Liver (tissue), 9 donors: Measurements from ENCODE around the gene ACSF2. TPM values are rescaled to one million over a fixed set of nuclear protein-coding genes. Genes with fewer than 3 reads are reported as not detected.

ENCODE experiments used
- DNase-seq: peaks from one replicate; pipeline ENCODE4 v3.0.0-alpha.2; 2017; ENCODE audit warnings: low spot score
- H3K27ac ChIP-seq, 2 donors: one replicate each; pipeline ENCODE4 v1.7.0; 2013; ENCODE audit warnings: inconsistent platforms in 2 of 2, low read length in 2 of 2, control low read depth in 1 of 2, low read depth in 1 of 2, mild to moderate bottlenecking in 1 of 2
- H3K27me3 ChIP-seq, 4 donors: one replicate each; pipeline versions ENCODE4 v1.6.1 to v1.7.0; 2013; ENCODE audit warnings: low read length in 3 of 4, inconsistent platforms in 1 of 4, mild to moderate bottlenecking in 1 of 4, moderate library complexity in 1 of 4; ENCODE audit not compliant: control insufficient read depth in 4 of 4, insufficient read depth in 4 of 4
- H3K36me3 ChIP-seq, 4 donors: one replicate each; pipeline versions ENCODE4 v1.6.1 to v1.7.0; 2013; ENCODE audit warnings: low read length in 3 of 4, mild to moderate bottlenecking in 3 of 4, low read depth in 1 of 4, moderate library complexity in 1 of 4; ENCODE audit not compliant: control insufficient read depth in 4 of 4, insufficient read depth in 3 of 4
- H3K4me1 ChIP-seq, 4 donors: one replicate each; pipeline versions ENCODE4 v1.6.1 to v1.7.0; 2013; ENCODE audit warnings: low read length in 3 of 4, mild to moderate bottlenecking in 3 of 4, moderate library complexity in 1 of 4; ENCODE audit not compliant: control insufficient read depth in 4 of 4, insufficient read depth in 4 of 4
- H3K4me3 ChIP-seq, 3 donors: one replicate each; pipeline versions ENCODE4 v1.6.1 to v1.7.0; 2013; ENCODE audit warnings: low read length in 3 of 3, control low read depth in 1 of 3, low read depth in 1 of 3, mild to moderate bottlenecking in 1 of 3
- H3K9ac ChIP-seq, 2 donors: one replicate each; pipeline ENCODE4 v1.7.0; 2013; ENCODE audit warnings: low read length in 2 of 2, mild to moderate bottlenecking in 2 of 2, moderate library complexity in 2 of 2, control low read depth in 1 of 2, low read depth in 1 of 2
- H3K9me3 ChIP-seq, 4 donors: one replicate each; pipeline versions ENCODE4 v1.6.1 to v1.7.0; 2013; ENCODE audit warnings: low read length in 3 of 4; ENCODE audit not compliant: control insufficient read depth in 4 of 4
- EGR1 ChIP-seq, 2 donors: IDR thresholded peaks; 2 replicates each; pipeline ENCODE4 v1.6.1; 2016 to 2018; ENCODE audit warnings: antibody characterized with exemption in 2 of 2, low read depth in 2 of 2
- FOXA1 ChIP-seq: IDR thresholded peaks from 2 replicates; pipeline ENCODE4 v1.6.1; 2016; ENCODE audit warnings: antibody characterized with exemption
- GABPA ChIP-seq, 2 donors: IDR thresholded peaks in 1 of 2; conservative IDR thresholded peaks in 1 of 2; 2 replicates each; pipeline ENCODE4 v1.6.1; 2016; ENCODE audit warnings: antibody characterized with exemption in 2 of 2, mild to moderate bottlenecking in 1 of 2, moderate library complexity in 1 of 2
- HNF4A ChIP-seq, 2 donors: conservative IDR thresholded peaks; 2 replicates each; pipeline ENCODE4 v1.6.1; 2016; ENCODE audit warnings: antibody characterized with exemption in 2 of 2, mild to moderate bottlenecking in 2 of 2
- HNF4G ChIP-seq: IDR thresholded peaks from 2 replicates; pipeline ENCODE4 v1.6.1; 2016; ENCODE audit warnings: antibody characterized with exemption
- NR2F2 ChIP-seq: IDR thresholded peaks from 2 replicates; pipeline ENCODE4 v1.6.1; 2016; ENCODE audit warnings: antibody characterized with exemption
- RAD21 ChIP-seq, 2 donors: IDR thresholded peaks; 2 replicates each; pipeline ENCODE4 v1.6.1; 2016; ENCODE audit warnings: antibody characterized with exemption in 2 of 2, mild to moderate bottlenecking in 2 of 2
- RXRA ChIP-seq, 2 donors: IDR thresholded peaks; 2 replicates each; pipeline ENCODE4 v1.6.1; 2017 to 2018; ENCODE audit warnings: antibody characterized with exemption in 2 of 2, mild to moderate bottlenecking in 1 of 2
- TAF1 ChIP-seq: conservative IDR thresholded peaks from 2 replicates; pipeline ENCODE4 v1.6.1; 2016; ENCODE audit warnings: antibody characterized with exemption, mild to moderate bottlenecking
- YY1 ChIP-seq: IDR thresholded peaks from 2 replicates; pipeline ENCODE4 v1.6.1; 2016; ENCODE audit warnings: antibody characterized with exemption, mild to moderate bottlenecking
- WGBS: extraction: QIAGEN DNeasy Blood & Tissue Kit; methylation state at CpG from one replicate; pipeline ENCODE4 v1.1.7; 2013; 5-methylcytosine and 5-hydroxymethylcytosine counted together
- polyA plus RNA-seq, 2 donors: library from polyadenylated mRNA; stranded (reverse) in 1 of 2; unstranded in 1 of 2; fragments of 200-250 nt in 1 of 2; fragments of >200 nt in 1 of 2; fragmentation: Nextera tagmentation in 1 of 2; extraction: Ambion mirVana in 1 of 2; gene quantifications; one replicate each; pipeline versions ENCODE4 v1.2.1 to v1.2.3, GENCODE V29; 2013 to 2015
- total RNA-seq, 2 donors: library from RNA; depleted of rRNA; stranded (reverse); fragments of >200 nt; gene quantifications; one replicate each; pipeline ENCODE4 v1.2.3, GENCODE V29; 2014
- TF ChIP-seq, protein P1 (sequence below): IDR thresholded peaks from 2 replicates; pipeline ENCODE4 v1.6.1; 2016; ENCODE audit warnings: antibody characterized with exemption
- TF ChIP-seq, protein P2 (sequence below): IDR thresholded peaks from 2 replicates; pipeline ENCODE4 v1.6.1; 2016; ENCODE audit warnings: antibody characterized with exemption
- TF ChIP-seq, protein P3 (sequence below): IDR thresholded peaks from 2 replicates; pipeline ENCODE4 v1.6.1; 2016; ENCODE audit warnings: antibody characterized with exemption, mild to moderate bottlenecking
- TF ChIP-seq, protein P4 (sequence below): IDR thresholded peaks from 2 replicates; pipeline ENCODE4 v1.6.1; 2016; ENCODE audit warnings: antibody characterized with exemption
- TF ChIP-seq, protein P5 (sequence below): fragments of 150-350 bp; IDR thresholded peaks from 2 replicates; pipeline ENCODE4 v1.5.1; 2017; ENCODE audit warnings: improper control_type of control experiment, low read depth, low read length; ENCODE audit not compliant: missing input control
- donor health status: healthy.
- donor health status: healthy.
- donor health status: healthy.
- donor health status: healthy.
- donor health status: healthy.

ACSF2 gene
- total and polyA plus RNA-seq, 4 donors, result 18.9 to 34.3 (median 21.1) TPM

DNA sequence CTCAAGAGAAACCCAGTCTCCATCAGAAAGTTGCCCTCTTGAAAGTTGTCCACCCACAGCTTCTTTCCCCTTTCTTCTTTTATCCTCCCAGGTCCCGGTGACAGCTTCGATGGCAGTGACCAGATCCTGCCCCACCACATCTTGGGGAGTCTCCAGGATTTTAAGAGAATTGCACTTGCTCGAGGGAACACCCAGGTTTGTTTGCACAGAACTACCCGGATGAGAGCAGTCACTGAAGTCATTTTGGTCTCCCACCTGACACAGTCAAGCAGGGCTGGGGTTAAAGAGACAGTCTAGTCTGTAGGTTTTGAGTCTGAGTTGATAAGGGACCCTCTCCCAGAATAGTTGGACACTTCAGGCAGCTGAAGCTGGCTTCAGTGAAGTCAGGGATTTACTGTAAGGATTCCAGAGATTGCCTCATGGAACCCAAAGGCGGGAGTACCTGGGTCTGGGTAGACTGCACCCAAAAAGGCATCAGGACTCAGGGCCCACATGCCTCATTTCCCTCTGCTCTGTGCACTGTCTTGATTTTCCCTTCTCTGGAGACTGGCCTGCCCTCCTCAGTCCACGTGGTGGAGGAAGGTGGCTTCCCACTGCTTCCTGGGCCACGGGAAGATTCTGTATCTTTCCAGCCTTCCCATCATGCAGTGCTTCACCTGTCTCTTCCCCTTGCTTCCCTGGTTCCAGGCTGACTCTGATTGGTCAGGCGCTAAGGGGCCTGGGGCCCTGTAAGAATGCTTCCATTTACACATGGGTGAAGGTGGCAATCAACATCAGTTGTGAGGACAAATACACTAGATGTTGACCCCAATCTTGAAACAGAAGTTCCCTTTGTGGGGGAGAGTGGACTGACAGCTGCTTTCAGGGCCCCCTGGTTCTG lies 91.7 kb downstream of the ACSF2 start:
- H3K27me3 ChIP-seq, result no peaks in the 10 kb centered on the region
- no peak for TF ChIP-seq FOXA1
- H3K36me3 ChIP-seq, result no peaks in the 10 kb centered on the region
- no peak overlapping the region for H3K27ac ChIP-seq
- H3K9me3 ChIP-seq, result no peaks in the 10 kb centered on the region
- no peak for DNase-seq
- H3K9ac ChIP-seq, result no peak overlapping the region
- H3K4me1 ChIP-seq, result peaks cover 2 to 15% (median 13%) of the 10 kb centered on the region in 4 donors
- H3K4me3 ChIP-seq, result no peak overlapping the region
- 83% methylated on average over 8 of the region's 8 CpGs for WGBS

DNA sequence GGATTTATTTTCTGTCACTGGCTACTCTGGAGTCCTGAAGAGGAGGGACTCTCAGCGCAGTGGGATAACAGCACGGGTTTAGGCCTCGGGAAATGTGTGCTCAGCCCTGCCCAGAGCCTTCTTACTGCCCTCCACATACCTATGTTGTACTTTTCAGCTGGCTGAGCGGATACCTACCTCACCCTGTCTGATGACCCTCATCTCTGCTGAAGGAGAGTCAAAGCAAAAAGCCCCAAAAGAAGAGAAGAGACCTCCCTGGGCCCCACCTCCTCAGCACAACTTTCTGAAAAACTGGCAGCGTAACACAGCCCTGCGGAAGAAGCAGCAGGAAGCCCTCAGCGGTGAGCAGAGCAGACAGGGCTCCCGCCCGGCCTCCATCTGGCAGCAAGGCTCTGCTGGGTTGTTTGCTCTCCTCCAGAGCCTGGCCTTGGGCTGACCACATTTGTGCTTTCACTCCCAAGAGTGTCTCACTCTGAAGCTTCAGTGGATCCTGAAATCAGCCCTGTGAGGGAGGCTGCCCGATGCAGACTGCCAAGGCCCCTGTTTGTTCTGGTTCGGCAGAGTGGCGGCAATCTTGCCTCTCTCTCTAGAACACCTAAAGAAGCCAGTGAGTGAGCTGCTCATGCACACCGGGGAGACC lies 92.5 kb downstream of the ACSF2 start:
- Histone ChIP-seq H3K4me1 (peaks cover 2 to 15% (median 13%) of the 10 kb centered on the region in 4 donors), H3K4me3 (no peak overlapping the region), H3K9me3 (no peaks in the 10 kb centered on the region), H3K27ac (no peak overlapping the region), H3K9ac (no peak overlapping the region), H3K36me3 (no peaks in the 10 kb centered on the region), H3K27me3 (no peaks in the 10 kb centered on the region)
- TF ChIP-seq, protein P1, sequence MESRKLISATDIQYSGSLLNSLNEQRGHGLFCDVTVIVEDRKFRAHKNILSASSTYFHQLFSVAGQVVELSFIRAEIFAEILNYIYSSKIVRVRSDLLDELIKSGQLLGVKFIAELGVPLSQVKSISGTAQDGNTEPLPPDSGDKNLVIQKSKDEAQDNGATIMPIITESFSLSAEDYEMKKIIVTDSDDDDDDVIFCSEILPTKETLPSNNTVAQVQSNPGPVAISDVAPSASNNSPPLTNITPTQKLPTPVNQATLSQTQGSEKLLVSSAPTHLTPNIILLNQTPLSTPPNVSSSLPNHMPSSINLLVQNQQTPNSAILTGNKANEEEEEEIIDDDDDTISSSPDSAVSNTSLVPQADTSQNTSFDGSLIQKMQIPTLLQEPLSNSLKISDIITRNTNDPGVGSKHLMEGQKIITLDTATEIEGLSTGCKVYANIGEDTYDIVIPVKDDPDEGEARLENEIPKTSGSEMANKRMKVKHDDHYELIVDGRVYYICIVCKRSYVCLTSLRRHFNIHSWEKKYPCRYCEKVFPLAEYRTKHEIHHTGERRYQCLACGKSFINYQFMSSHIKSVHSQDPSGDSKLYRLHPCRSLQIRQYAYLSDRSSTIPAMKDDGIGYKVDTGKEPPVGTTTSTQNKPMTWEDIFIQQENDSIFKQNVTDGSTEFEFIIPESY, result no peak
- TF ChIP-seq GABPA (IDR thresholded peaks at IDR 0.05 in 1 of 2, conservative IDR thresholded peaks at IDR 0.05 in 1 of 2) (no peak), RXRA (IDR thresholded peaks at IDR 0.05) (no peak), NR2F2 (no peak)
- WGBS, result 90% methylated on average over 13 of the region's 13 CpGs
- DNase-seq, result no peak

DNA sequence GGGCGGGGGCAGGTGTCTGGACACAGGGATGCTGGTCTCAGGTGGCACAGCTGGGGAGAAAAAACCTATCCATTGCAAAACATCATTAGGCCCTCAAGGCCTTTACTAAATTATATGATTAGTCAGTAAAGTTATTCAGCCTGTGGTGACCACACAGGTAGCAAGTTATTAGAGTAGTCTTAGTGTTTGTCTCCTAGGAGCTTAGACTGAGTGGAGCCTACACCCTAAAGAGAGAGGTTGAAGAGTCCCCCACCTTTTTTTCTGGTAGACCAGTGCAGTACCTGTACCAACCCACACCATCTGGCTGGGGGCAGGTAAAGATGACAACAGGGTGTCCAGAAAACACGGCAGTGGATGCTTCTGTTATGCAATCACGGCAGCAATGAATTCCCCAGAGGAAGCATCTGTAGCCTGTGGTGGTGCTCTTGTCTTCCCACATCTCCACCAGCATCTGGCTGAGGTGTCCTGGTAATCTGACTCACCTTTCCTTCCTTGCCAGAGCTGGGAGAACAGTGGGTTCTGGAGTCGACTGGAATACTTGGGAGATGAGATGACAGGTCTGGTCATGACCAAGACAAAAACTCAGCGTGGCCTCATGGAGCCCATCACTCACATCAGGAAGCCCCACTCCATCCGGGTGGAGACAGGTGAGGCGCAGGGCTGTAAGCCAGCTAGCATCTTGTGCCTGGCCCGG lies 93.3 kb downstream of the ACSF2 start:
- no peaks in the 10 kb centered on the region for H3K9me3 ChIP-seq
- no peak for DNase-seq
- 93% methylated on average over 8 of the region's 8 CpGs for WGBS
- TF ChIP-seq TAF1, result no peak
- TF ChIP-seq HNF4A (conservative IDR thresholded peaks at IDR 0.05), result no peak
- TF ChIP-seq HNF4G, result no peak
- TF ChIP-seq, protein P2, sequence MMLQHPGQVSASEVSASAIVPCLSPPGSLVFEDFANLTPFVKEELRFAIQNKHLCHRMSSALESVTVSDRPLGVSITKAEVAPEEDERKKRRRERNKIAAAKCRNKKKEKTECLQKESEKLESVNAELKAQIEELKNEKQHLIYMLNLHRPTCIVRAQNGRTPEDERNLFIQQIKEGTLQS, result no peak
- no peak for TF ChIP-seq YY1
- TF ChIP-seq EGR1 (IDR thresholded peaks at IDR 0.05; ENCODE audit: low read depth in 2 of 2), result no peak
- no peak for TF ChIP-seq NR2F2
- TF ChIP-seq RAD21 (IDR thresholded peaks at IDR 0.05), result no peak
- TF ChIP-seq, protein P3, sequence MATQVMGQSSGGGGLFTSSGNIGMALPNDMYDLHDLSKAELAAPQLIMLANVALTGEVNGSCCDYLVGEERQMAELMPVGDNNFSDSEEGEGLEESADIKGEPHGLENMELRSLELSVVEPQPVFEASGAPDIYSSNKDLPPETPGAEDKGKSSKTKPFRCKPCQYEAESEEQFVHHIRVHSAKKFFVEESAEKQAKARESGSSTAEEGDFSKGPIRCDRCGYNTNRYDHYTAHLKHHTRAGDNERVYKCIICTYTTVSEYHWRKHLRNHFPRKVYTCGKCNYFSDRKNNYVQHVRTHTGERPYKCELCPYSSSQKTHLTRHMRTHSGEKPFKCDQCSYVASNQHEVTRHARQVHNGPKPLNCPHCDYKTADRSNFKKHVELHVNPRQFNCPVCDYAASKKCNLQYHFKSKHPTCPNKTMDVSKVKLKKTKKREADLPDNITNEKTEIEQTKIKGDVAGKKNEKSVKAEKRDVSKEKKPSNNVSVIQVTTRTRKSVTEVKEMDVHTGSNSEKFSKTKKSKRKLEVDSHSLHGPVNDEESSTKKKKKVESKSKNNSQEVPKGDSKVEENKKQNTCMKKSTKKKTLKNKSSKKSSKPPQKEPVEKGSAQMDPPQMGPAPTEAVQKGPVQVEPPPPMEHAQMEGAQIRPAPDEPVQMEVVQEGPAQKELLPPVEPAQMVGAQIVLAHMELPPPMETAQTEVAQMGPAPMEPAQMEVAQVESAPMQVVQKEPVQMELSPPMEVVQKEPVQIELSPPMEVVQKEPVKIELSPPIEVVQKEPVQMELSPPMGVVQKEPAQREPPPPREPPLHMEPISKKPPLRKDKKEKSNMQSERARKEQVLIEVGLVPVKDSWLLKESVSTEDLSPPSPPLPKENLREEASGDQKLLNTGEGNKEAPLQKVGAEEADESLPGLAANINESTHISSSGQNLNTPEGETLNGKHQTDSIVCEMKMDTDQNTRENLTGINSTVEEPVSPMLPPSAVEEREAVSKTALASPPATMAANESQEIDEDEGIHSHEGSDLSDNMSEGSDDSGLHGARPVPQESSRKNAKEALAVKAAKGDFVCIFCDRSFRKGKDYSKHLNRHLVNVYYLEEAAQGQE, result no peak
- TF ChIP-seq, protein P4, sequence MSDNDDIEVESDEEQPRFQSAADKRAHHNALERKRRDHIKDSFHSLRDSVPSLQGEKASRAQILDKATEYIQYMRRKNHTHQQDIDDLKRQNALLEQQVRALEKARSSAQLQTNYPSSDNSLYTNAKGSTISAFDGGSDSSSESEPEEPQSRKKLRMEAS, result no peak
- TF ChIP-seq, protein P5, sequence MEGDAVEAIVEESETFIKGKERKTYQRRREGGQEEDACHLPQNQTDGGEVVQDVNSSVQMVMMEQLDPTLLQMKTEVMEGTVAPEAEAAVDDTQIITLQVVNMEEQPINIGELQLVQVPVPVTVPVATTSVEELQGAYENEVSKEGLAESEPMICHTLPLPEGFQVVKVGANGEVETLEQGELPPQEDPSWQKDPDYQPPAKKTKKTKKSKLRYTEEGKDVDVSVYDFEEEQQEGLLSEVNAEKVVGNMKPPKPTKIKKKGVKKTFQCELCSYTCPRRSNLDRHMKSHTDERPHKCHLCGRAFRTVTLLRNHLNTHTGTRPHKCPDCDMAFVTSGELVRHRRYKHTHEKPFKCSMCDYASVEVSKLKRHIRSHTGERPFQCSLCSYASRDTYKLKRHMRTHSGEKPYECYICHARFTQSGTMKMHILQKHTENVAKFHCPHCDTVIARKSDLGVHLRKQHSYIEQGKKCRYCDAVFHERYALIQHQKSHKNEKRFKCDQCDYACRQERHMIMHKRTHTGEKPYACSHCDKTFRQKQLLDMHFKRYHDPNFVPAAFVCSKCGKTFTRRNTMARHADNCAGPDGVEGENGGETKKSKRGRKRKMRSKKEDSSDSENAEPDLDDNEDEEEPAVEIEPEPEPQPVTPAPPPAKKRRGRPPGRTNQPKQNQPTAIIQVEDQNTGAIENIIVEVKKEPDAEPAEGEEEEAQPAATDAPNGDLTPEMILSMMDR, result no peak
- TF ChIP-seq RXRA (IDR thresholded peaks at IDR 0.05), result no peak

More for the DNA sequence above, 93.3 kb downstream of the ACSF2 start:
- no peaks in the 10 kb centered on the region for H3K36me3 ChIP-seq
- H3K9ac ChIP-seq, result no peak overlapping the region
- H3K27me3 ChIP-seq, result no peaks in the 10 kb centered on the region
- H3K27ac ChIP-seq, result no peak overlapping the region
- H3K4me3 ChIP-seq, result no peak overlapping the region
- peaks cover 2 to 15% (median 13%) of the 10 kb centered on the region in 4 donors for H3K4me1 ChIP-seq
